GM18511 (cell line): Measurements from ENCODE around the gene SRGAP2C.
"Not testable (repeated sequence)": the region's sequence is repeated elsewhere in the genome, so short reads cannot be mapped to it uniquely, and the experiment has no call there.

ENCODE experiments used
- ATAC-seq: cut with Tn5 transposase; IDR thresholded peaks from one replicate; pipeline ENCODE4 v1.9.1; 2021; ENCODE audit warnings: mild to moderate bottlenecking, moderate library complexity; ENCODE audit not compliant: unreplicated experiment

Gene SRGAP2C

DNA sequence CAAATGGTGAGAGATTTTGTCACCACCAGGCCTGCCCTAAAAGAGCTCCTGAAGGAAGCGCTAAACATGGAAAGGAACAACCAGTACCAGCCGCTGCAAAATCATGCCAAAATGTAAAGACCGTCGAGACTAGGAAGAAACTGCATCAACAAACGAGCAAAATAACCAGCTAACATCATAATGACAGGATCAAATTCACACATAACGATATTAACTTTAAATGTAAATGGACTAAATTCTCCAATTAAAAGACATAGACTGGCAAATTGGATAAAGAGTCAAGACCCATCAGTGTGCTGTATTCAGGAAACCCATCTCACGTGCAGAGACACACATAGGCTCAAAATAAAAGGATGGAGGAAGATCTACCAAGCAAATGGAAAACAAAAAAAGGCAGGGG is 218.5 kb downstream of the SRGAP2C start:
- ATAC-seq, result not testable (repeated sequence)

DNA sequence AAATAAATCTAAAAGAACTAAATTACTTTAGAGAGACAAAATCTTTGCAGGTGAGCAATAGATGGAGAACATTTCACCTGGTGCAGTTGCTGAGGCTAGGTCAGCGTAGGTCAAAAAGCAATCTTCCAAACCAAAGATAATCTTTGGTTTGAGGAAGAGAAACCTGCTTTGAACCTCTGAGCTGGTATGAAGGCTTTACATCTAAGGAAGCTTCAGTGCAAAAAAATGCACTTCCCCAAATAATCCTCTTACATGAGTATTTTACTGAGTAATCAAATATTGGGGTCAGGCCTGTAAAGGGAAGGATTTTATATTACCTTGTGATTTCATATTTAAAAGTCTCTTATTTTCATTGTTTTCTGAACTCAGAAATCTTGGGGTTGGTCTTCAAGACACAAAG is 223.6 kb downstream of the SRGAP2C start:
- no peak for ATAC-seq

GRCh38 chr1:121413821-121414220 is 229.0 kb downstream of the SRGAP2C start:
- ATAC-seq, result no peak

DNA sequence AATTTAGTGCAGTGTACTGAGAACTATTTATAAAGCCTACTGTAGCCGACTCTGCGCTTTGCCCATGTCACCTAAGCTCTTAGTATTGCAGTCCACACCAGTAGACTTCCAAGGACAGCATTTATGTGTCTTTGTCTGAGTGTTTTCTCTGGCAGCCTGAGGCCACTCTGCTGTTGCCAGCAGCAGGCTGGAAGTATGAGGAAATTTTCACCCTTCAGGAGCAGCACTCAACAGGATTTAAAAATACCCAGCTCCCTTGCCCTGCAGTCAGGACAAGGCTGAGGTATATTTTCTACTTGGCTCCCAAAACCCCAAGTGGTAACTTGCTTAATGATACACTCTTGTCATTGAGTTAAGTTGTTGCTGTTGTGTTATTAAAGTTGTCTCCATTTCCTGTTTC is 230.1 kb downstream of the SRGAP2C start:
- no peak for ATAC-seq

GRCh38 chr1:121417325-121417923 is 232.6 kb downstream of the SRGAP2C start:
- ATAC-seq, result no peak

- ATAC-seq, result no peak
Observed at GRCh38 chr1:121418369-121419049, 233.7 kb downstream of the SRGAP2C start.

- ATAC-seq, result not testable (repeated sequence)
Observed at GRCh38 chr1:121419050-121419615, 234.4 kb downstream of the SRGAP2C start.

- ATAC-seq, result not testable (repeated sequence)
Observed at GRCh38 chr1:121421490-121421889, 236.7 kb downstream of the SRGAP2C start.

DNA sequence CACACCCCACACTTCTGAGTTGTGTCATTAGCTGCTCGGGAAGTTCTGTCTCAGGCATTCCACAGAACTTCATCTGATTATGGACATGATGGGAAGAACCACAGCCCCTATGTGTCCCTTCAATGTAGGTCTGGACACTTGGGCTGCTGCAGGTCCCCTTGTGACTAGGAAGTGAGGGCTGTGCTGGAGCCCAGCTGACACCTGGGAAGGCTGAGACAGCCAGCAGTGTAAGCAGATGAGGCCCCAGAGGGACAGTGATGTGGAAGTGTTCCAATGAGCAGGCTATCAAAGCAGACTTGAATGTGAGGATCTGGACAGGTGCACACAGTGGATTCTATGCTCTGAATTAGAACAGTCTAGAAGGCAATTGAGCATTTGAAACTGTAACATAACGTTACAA is 239.2 kb downstream of the SRGAP2C start:
- ATAC-seq, result not testable (repeated sequence)

- ATAC-seq, result not testable (repeated sequence)
Observed at GRCh38 chr1:121433517-121433916, 248.7 kb downstream of the SRGAP2C start.

DNA sequence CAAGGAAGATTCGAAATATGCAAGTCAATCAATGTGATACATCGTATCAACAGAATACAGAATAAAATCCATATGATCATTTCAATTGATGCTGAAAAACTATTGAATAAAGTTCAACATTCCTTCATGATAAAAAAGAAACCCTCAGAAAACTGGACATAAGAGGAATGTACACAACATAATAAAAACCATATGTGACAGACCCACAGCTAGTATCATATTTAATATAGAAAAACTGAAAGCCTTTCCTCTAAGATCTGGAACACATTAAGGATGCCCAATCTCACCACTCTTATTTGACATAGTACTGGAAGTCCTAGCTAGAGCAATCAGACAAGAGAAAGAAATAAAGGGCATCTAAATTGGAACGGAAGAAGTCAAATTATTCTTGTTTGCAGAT is 254.1 kb downstream of the SRGAP2C start:
- ATAC-seq, result not testable (repeated sequence)

DNA sequence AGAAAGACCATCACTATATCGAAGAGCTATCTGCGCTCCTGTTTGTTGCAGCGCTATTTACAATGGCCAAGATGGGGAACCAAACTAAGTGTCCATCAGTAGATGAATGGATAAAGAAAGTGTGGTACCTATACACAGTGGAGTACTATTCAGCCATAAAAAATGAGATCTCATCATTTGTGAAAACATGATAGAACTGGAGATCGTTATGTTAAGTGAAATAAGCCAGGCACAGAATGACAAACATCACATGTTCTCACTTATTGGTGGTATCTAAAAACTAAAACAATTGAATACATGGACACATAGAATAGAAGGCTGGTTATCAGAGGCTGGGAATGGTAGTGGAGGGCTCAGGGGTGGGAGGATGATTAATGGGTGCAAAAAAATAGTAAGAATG is 256.2 kb downstream of the SRGAP2C start:
- ATAC-seq, result no peak
